GM12801 (cell line): ENCODE measurements around the gene TBX2.

ENCODE experiments used
- CTCF ChIP-seq: IDR thresholded peaks from one replicate; pipeline ENCODE4 v1.5.1; 2011; ENCODE audit warnings: control low read depth; ENCODE audit not compliant: insufficient read length; ENCODE audit errors: extremely low read depth

The TBX2 gene

GRCh38 chr17:61399131-61400065, at the start of gene TBX2:
Gene TBX2, plus strand, starts transcription at chr17:61399843. Its CDS starts 334 bp downstream, at chr17:61400177.
- no peak for TF ChIP-seq CTCF

- TF ChIP-seq CTCF = no peak
Observed at GRCh38 chr17:61351745-61352407, 47.8 kb upstream of the TBX2 start.

GRCh38 chr17:61352408-61352770, 47.3 kb upstream of the TBX2 start:
- TF ChIP-seq CTCF = no peak

- no peak for TF ChIP-seq CTCF
Observed at GRCh38 chr17:61352781-61353491, 46.7 kb upstream of the TBX2 start.

GRCh38 chr17:61353615-61354014, 46.0 kb upstream of the TBX2 start:
- no peak for TF ChIP-seq CTCF

- no peak for TF ChIP-seq CTCF
Observed at GRCh38 chr17:61354895-61355874, 44.5 kb upstream of the TBX2 start.
